Neural crest cell (in vitro differentiated cells): ENCODE data around the gene RASGRP4. TPM values are rescaled to one million over a fixed set of nuclear protein-coding genes. Genes with fewer than 3 reads are reported as not detected.

Experiments
- DNase-seq: peaks from one replicate; pipeline ENCODE4 v3.0.0; 2021; ENCODE audit warnings: low read depth, mixed read lengths, low spot score
- H3K27ac Mint-ChIP-seq: one replicate; pipeline ENCODE4 v1.8.0; 2021; ENCODE audit warnings: mild to moderate bottlenecking, mixed read lengths; ENCODE audit not compliant: unreplicated experiment
- H3K27me3 Mint-ChIP-seq: 2 replicates; pipeline ENCODE4 v1.8.0; 2021; ENCODE audit warnings: low read depth, mild to moderate bottlenecking, mixed read lengths
- H3K36me3 Mint-ChIP-seq: 2 replicates; pipeline ENCODE4 v1.8.0; 2021; ENCODE audit warnings: low read depth, mild to moderate bottlenecking, mixed read lengths
- H3K4me1 Mint-ChIP-seq: 2 replicates; pipeline ENCODE4 v1.8.0; 2021; ENCODE audit warnings: mixed read lengths
- H3K4me3 Mint-ChIP-seq: one replicate; pipeline ENCODE4 v1.8.0; 2021; ENCODE audit warnings: mild to moderate bottlenecking, mixed read lengths
- H3K9me3 Mint-ChIP-seq: 2 replicates; pipeline ENCODE4 v1.8.0; 2021; ENCODE audit warnings: mixed read lengths
- total RNA-seq: library from RNA; stranded (reverse); gene quantifications from 2 replicates; pipeline ENCODE4 v1.2.1, GENCODE V29; 2021
- TF ChIP-seq, protein P1 (sequence below): fragments of 200-600 bp; sonication (generic); conservative IDR thresholded peaks from 2 replicates; pipeline ENCODE4 v1.5.0; 2021; ENCODE audit warnings: antibody characterized with exemption, mild to moderate bottlenecking

RASGRP4 gene
- total RNA-seq, 1 donor from 2014 or later: 0.58 TPM

DNA sequence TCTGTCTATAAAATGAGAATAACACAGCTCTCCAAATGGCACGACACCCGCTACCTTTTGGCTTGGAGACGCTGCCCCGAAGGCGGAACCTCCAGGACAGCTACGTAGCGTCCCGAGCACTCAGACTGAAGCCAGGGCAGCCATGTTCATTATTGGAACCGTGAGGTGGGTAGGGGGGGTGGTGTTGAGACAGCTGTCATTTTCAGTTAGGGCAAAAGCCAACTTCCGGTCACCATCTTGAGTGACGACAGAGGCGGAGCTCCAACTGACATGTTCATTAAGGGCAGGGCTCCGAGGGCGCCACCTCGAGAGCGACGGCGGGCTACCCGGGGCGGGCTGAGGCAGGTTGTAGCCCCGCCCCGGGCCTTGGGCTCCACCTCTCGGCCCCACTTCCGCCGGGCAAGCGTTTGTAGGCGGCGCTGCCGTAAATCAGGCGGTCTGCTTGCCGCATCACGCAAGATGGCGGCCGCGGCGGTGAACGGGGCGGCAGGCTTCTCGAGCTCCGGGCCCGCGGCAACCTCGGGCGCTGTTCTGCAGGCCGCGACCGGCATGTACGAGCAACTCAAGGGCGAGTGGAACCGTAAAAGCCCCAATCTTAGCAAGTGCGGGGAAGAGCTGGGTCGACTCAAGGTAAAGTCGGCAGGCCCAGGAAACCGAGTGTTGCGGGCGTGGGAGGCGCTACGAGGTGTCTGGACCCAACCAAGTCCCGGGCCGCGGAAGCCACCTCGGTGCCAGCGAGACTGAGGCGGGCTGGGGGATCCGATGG lies 51.5 kb downstream of the RASGRP4 start, which contains the start of gene PSMD8:
PSMD8 (plus strand) TSS at position 240 of the 766 bp plus-strand sequence; CDS start at position 271, 31 bp downstream.
- H3K4me1 Mint-ChIP-seq: peaks cover 24% of the 10 kb centered on the region
- TF ChIP-seq, protein P1, sequence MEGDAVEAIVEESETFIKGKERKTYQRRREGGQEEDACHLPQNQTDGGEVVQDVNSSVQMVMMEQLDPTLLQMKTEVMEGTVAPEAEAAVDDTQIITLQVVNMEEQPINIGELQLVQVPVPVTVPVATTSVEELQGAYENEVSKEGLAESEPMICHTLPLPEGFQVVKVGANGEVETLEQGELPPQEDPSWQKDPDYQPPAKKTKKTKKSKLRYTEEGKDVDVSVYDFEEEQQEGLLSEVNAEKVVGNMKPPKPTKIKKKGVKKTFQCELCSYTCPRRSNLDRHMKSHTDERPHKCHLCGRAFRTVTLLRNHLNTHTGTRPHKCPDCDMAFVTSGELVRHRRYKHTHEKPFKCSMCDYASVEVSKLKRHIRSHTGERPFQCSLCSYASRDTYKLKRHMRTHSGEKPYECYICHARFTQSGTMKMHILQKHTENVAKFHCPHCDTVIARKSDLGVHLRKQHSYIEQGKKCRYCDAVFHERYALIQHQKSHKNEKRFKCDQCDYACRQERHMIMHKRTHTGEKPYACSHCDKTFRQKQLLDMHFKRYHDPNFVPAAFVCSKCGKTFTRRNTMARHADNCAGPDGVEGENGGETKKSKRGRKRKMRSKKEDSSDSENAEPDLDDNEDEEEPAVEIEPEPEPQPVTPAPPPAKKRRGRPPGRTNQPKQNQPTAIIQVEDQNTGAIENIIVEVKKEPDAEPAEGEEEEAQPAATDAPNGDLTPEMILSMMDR: peak; percentile 26
- H3K27me3 Mint-ChIP-seq: peaks cover 23% of the 10 kb centered on the region
- DNase-seq: peak; percentile 92
- H3K4me3 Mint-ChIP-seq: peak within 1 kb of the TSS; percentile 99
- peaks cover 5% of the 10 kb centered on the region for H3K36me3 Mint-ChIP-seq
- no peaks in the 10 kb centered on the region for H3K9me3 Mint-ChIP-seq
- H3K27ac Mint-ChIP-seq: peak within 1 kb of the TSS; percentile 98

DNA sequence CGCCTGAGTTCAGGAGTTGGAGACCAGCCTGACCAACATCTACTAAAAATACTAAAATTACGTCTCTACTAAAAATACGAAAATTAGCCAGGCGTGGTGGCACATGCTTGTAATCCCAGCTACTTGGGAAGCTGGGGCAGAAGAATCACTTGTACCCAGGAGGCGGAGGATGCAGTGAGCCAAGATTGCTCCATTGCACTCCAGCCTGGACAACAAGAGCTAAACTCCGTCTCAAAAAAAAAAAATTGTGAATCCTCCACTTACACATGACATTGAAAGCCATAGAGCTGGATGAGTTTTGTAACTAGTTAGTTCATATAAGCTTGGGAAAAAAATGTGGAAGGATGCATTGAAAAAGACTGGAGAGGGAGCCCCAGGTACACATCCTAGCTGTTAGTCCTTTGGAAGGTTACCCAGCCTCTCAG lies 52.1 kb downstream of the RASGRP4 start:
- H3K9me3 Mint-ChIP-seq: no peaks in the 10 kb centered on the region
- H3K4me1 Mint-ChIP-seq: peaks cover 24% of the 10 kb centered on the region
- H3K27ac Mint-ChIP-seq: peak overlapping the region; percentile 72
- peaks cover 25% of the 10 kb centered on the region for H3K27me3 Mint-ChIP-seq
- peak overlapping the region; percentile 99 for H3K4me3 Mint-ChIP-seq
- TF ChIP-seq, protein P1: no peak
- no peaks in the 10 kb centered on the region for H3K36me3 Mint-ChIP-seq
- no peak for DNase-seq

DNA sequence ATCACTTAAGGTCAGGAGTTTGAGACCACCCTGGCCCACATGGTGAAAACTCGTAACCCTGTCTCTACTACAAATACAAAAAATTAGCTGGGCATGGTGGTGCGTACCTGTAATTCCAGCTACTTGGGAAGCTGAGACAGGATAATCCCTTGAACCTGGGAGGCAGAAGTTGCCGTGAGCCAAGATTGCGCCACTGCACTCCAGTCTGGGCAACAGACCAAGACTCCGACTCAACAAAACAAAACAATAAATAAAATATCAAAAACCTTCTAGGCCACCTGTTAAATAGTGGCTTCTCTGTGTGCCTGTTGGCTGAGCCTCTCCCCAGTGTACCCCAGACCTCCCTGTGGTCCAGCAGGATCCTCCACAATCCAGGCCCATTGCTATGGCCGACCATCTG lies 54.9 kb downstream of the RASGRP4 start:
- Mint-ChIP-seq H3K4me3 (peak overlapping the region; percentile 11), H3K27ac (no peak overlapping the region), H3K27me3 (peaks cover 28% of the 10 kb centered on the region), H3K4me1 (peaks cover 22% of the 10 kb centered on the region), H3K36me3 (no peaks in the 10 kb centered on the region), H3K9me3 (no peaks in the 10 kb centered on the region)
- TF ChIP-seq, protein P1: no peak
- no peak for DNase-seq

DNA sequence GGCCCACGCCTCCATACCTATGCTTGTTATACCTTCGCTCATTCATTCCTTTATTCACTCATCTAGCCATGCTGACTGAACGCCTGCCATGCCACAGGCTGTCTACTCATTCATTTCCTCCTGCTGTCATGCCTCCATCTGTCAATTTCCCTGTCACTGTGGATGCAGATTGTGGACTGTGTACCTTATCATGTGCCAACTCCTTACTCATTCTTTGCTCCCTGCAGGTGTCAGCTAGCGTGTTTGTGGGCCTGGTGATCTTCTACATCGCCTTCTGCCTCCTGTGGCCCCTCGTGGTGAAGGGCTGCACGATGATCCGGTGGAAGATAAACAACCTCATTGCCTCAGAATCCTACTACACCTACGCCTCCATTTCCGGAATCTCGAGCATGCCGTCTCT lies 55.7 kb downstream of the RASGRP4 start:
- no peak overlapping the region for H3K4me3 Mint-ChIP-seq
- no peak for DNase-seq
- peaks cover 30% of the 10 kb centered on the region for H3K27me3 Mint-ChIP-seq
- H3K36me3 Mint-ChIP-seq: no peaks in the 10 kb centered on the region
- TF ChIP-seq, protein P1: no peak
- H3K27ac Mint-ChIP-seq: no peak overlapping the region
- H3K9me3 Mint-ChIP-seq: no peaks in the 10 kb centered on the region
- peaks cover 14% of the 10 kb centered on the region for H3K4me1 Mint-ChIP-seq

DNA sequence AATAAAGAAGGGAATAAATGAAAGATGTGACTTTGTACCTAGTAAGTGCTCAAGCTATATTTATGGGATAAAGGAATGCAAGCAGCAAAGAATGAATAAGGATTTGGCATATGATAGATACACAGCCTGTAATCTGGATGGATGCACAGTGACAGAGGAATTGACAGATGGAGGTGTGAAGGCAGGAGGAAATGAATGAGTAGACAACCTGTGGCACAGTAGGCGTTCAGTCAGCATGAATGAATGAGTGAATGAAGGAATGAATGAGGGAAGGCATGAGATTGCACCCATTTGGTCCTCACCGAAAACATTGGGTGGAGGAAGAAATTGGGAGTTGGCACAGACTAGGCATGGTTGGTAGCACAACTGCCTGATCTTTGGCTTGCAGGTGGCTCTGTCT lies 56.4 kb downstream of the RASGRP4 start:
- Mint-ChIP-seq H3K36me3 (no peaks in the 10 kb centered on the region), H3K4me3 (peak overlapping the region; percentile 7), H3K9me3 (no peaks in the 10 kb centered on the region), H3K27ac (peak overlapping the region; percentile 30), H3K4me1 (peaks cover 7% of the 10 kb centered on the region), H3K27me3 (peaks cover 30% of the 10 kb centered on the region)
- no peak for DNase-seq
- TF ChIP-seq, protein P1: no peak
